Progenitor cell of endocrine pancreas (in vitro differentiated cells): Measurements from ENCODE around the gene VPS51. TPM values are rescaled to one million over a fixed set of nuclear protein-coding genes. Genes with fewer than 3 reads are reported as not detected.
"Not testable (repeated sequence)": the region's sequence is repeated elsewhere in the genome, so short reads cannot be mapped to it uniquely, and the experiment has no call there.

ENCODE experiments used
- DNase-seq: peaks from one replicate; pipeline ENCODE4 v3.0.0; 2021; ENCODE audit warnings: low spot score; ENCODE audit not compliant: unreplicated experiment
- H3K27ac Mint-ChIP-seq: 2 replicates; pipeline ENCODE4 v1.8.0; 2021; ENCODE audit warnings: mild to moderate bottlenecking, moderate library complexity, mixed read lengths
- H3K27me3 Mint-ChIP-seq: 2 replicates; pipeline ENCODE4 v1.8.0; 2021; ENCODE audit warnings: mixed read lengths
- H3K36me3 Mint-ChIP-seq: 2 replicates; pipeline ENCODE4 v1.8.0; 2022; ENCODE audit warnings: mixed read lengths; ENCODE audit not compliant: insufficient read depth
- H3K4me1 Mint-ChIP-seq: 2 replicates; pipeline ENCODE4 v1.8.0; 2021; ENCODE audit warnings: low read depth, mixed read lengths
- H3K4me3 Mint-ChIP-seq: 2 replicates; pipeline ENCODE4 v1.8.0; 2021; ENCODE audit warnings: low read depth, mild to moderate bottlenecking, moderate library complexity, mixed read lengths
- H3K9me3 Mint-ChIP-seq: 2 replicates; pipeline ENCODE4 v1.8.0; 2021; ENCODE audit warnings: low read depth, mixed read lengths
- total RNA-seq: library from RNA; stranded (reverse); gene quantifications from 2 replicates; pipeline ENCODE4 v1.2.1, GENCODE V29; 2021
- TF ChIP-seq, protein P1 (sequence below): fragments of 200-600 bp; sonication (generic); IDR thresholded peaks from one replicate; pipeline ENCODE4 v1.5.0; 2021; ENCODE audit warnings: antibody characterized with exemption, mild to moderate bottlenecking; ENCODE audit not compliant: unreplicated experiment

Gene VPS51
- total RNA-seq, 1 donor from 2014 or later = 112 TPM

DNA sequence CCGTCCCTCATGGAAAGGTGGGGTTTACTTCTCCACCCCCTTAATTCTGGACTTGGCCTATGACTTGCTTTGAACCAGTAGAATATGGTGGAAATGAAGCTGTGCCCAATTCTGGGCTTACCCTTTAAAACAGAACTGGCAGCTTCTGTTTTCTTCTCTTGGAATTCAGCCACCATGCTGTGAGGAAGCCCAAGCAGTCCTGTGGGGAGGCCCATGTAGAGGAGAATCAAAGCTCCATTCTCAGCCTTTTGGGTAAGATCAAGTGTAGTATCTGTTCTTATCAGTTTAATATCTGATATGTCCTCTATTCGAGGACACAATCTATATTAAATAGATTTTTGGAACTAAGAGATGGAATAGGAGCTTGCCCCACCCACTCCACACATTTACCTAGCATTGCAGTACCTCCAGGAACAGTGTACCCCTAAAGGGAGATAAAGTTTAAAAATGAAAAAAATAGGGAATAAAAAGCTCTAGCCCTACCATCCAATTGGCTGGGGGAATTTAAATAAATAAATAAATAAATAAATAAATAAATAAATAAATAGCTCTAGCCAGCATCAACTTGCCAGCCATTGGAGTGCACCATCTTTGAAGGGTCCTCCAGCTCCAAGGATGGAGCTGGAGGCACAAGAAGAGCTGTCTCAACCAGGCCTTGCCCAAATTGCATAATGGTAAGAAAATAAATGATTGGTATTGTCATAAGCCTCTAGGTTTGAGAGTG is 51.5 kb downstream of the VPS51 start:
- DNase-seq = no peak

DNA sequence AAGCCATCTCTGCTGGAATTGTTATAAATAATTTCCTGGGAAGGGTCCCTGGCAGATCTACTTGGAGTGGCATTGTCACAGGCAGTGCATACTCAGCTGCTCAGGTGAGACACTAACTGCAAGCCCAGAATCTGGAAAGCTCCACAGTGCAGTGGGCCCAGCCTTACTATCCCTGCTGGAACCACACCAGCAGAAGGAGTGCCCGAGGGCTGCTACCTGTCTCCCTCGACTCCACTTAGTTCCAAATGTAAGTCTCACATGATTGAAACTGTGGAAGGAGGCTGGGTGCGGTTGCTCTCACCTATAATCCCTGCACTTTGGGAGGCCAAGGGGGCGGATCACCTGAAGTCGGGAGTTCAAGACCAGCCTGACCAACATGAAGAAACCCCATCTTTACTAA is 52.6 kb downstream of the VPS51 start:
- Mint-ChIP-seq H3K9me3 (no peaks in the 10 kb centered on the region), H3K4me3 (no peak overlapping the region), H3K27me3 (peaks cover 27% of the 10 kb centered on the region), H3K4me1 (no peaks in the 10 kb centered on the region), H3K36me3 (no peaks in the 10 kb centered on the region), H3K27ac (no peak overlapping the region)
- TF ChIP-seq, protein P1, sequence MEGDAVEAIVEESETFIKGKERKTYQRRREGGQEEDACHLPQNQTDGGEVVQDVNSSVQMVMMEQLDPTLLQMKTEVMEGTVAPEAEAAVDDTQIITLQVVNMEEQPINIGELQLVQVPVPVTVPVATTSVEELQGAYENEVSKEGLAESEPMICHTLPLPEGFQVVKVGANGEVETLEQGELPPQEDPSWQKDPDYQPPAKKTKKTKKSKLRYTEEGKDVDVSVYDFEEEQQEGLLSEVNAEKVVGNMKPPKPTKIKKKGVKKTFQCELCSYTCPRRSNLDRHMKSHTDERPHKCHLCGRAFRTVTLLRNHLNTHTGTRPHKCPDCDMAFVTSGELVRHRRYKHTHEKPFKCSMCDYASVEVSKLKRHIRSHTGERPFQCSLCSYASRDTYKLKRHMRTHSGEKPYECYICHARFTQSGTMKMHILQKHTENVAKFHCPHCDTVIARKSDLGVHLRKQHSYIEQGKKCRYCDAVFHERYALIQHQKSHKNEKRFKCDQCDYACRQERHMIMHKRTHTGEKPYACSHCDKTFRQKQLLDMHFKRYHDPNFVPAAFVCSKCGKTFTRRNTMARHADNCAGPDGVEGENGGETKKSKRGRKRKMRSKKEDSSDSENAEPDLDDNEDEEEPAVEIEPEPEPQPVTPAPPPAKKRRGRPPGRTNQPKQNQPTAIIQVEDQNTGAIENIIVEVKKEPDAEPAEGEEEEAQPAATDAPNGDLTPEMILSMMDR = no peak
- DNase-seq = no peak

More for the DNA sequence above, 51.5 kb downstream of the VPS51 start:
- H3K4me3 Mint-ChIP-seq = no peak overlapping the region
- H3K27ac Mint-ChIP-seq = no peak overlapping the region
- TF ChIP-seq, protein P1 = no peak
- no peaks in the 10 kb centered on the region for H3K4me1 Mint-ChIP-seq
- H3K27me3 Mint-ChIP-seq = peaks cover 22% of the 10 kb centered on the region
- no peaks in the 10 kb centered on the region for H3K36me3 Mint-ChIP-seq
- H3K9me3 Mint-ChIP-seq = no peaks in the 10 kb centered on the region

DNA sequence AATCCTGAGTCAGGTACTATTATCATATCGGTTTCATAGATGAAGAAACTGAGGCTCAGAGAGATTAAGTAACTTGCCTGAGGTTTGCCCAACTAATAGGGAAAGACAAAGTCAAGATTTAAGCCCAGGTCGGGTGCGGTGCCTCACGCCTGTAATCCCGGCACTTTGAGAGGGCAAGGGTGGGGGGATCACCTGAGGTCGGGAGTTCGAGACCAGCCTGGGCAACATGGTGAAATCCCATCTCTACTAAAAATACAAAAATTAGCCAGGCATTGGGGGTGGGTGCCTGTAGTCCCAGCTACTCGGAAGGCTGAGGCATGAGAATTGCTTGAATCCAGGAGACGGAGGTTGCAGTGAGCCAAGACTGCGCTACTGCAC is 54.1 kb downstream of the VPS51 start:
- not testable (repeated sequence) for H3K4me1 Mint-ChIP-seq, H3K27ac Mint-ChIP-seq, H3K4me3 Mint-ChIP-seq, DNase-seq, H3K36me3 Mint-ChIP-seq, H3K9me3 Mint-ChIP-seq
- H3K27me3 Mint-ChIP-seq = peaks cover 24% of the 10 kb centered on the region

DNA sequence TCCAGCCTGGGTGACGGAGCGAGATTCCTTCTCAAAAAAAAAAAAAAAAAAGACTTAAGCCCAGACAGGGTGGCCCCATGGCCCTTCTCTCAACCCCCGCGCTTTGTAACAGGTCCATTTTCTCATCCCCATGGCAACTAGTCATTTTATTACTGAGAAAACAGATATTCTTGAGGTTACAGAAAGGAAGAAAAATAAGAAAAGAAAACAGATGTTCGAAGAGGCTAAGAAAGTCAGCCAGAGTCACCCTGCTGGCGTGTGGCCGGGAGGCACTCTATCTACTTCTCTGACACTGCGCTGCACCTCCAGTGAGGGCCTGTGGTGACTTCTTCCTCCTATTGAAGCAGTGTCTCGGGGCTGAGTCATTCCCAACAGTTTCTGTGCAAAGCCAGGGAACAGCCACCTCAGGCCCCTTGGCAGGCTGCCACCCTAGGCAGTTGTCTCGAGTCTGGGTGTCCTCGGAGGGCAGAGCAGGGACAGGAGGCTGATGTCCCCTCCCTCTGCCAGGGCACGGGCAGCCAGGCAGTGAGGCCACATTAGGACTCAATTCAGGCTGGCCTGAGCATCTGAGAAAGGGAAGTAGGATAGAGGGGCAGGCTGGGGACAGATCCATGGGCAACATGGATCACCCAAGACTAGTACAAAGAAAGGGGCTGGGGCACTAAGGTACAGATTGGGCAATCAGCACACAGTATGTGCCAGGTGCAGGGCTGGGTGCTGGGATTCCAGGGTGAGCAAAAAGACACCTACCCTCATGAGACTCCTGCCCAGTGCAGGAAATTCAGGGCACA is 54.7 kb downstream of the VPS51 start:
- Mint-ChIP-seq H3K4me3 (no peak overlapping the region), H3K27ac (no peak overlapping the region), H3K9me3 (no peaks in the 10 kb centered on the region), H3K27me3 (peaks cover 24% of the 10 kb centered on the region), H3K36me3 (no peaks in the 10 kb centered on the region), H3K4me1 (no peaks in the 10 kb centered on the region)
- DNase-seq = no peak
- TF ChIP-seq, protein P1 = no peak

DNA sequence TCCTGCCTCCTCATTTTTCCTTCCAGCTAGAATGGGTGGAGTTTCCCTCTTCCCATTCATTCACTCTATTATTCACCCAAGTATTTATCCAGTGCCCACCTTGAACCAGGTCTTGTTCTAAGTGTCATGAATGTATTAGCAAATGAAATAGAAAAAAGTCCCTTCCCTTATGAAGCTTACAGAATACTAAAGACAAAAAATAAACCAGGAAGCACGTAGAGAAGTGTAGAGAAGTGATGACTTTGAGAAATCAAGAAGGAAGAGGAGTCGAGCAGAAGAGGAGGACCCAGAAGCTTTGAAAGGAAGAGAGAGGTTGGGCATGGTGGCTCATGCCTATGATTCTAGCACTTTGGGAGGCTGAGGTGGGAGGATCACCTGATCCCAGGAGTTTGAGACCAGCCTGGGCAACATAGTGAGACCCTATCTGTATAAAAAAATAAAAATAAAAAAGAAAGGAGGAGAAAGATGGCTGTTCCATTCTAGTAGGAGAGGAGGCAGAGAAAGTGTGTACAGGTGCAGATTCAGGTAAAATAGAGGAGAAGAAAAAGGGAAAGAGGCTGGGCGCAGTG is 55.4 kb downstream of the VPS51 start:
- no peak for DNase-seq
- H3K27me3 Mint-ChIP-seq = peaks cover 24% of the 10 kb centered on the region
- H3K4me1 Mint-ChIP-seq = no peaks in the 10 kb centered on the region
- H3K36me3 Mint-ChIP-seq = no peaks in the 10 kb centered on the region
- TF ChIP-seq, protein P1 = no peak
- no peak overlapping the region for H3K27ac Mint-ChIP-seq
- no peak overlapping the region for H3K4me3 Mint-ChIP-seq
- no peaks in the 10 kb centered on the region for H3K9me3 Mint-ChIP-seq
